GM12872 (cell line): ENCODE data around the gene MFSD11.
A peak's percentile ranks its signal among the peaks of the same experiment; 100 is the strongest.

ENCODE experiments used
- TF ChIP-seq, protein P1 (sequence below): IDR thresholded peaks from 3 replicates; pipeline ENCODE4 v1.5.1; 2011; ENCODE audit warnings: low read depth, mild to moderate bottlenecking, low read length, moderate library complexity; ENCODE audit not compliant: insufficient read depth

Gene MFSD11

GRCh38 chr17:76791053-76791980, 53.4 kb downstream of the MFSD11 start:
- TF ChIP-seq, protein P1, sequence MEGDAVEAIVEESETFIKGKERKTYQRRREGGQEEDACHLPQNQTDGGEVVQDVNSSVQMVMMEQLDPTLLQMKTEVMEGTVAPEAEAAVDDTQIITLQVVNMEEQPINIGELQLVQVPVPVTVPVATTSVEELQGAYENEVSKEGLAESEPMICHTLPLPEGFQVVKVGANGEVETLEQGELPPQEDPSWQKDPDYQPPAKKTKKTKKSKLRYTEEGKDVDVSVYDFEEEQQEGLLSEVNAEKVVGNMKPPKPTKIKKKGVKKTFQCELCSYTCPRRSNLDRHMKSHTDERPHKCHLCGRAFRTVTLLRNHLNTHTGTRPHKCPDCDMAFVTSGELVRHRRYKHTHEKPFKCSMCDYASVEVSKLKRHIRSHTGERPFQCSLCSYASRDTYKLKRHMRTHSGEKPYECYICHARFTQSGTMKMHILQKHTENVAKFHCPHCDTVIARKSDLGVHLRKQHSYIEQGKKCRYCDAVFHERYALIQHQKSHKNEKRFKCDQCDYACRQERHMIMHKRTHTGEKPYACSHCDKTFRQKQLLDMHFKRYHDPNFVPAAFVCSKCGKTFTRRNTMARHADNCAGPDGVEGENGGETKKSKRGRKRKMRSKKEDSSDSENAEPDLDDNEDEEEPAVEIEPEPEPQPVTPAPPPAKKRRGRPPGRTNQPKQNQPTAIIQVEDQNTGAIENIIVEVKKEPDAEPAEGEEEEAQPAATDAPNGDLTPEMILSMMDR, result no peak

- TF ChIP-seq, protein P1, result no peak
Measured at GRCh38 chr17:76792348-76792747, 54.4 kb downstream of the MFSD11 start.

- TF ChIP-seq, protein P1, result peak; percentile 60
Measured at GRCh38 chr17:76793775-76794174, 55.9 kb downstream of the MFSD11 start.

DNA sequence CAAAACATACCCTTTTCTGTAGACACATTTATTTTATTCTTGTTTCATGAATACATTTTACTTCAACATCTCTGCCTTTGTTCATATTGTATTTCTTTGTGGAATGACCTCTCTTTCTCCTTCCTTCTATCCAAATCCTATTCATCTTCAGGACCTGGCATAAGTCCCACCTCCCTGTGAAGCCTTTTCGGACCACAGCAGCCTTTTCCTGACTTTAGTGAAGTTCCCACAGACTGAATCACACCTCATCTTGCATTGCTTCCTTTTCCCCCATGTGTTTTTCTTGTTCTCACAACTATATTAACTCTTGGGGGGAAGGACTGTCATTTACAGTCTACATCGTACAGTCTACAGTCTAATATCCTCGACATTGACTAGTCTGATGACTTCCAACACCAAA, 58.2 kb downstream of the MFSD11 start:
- TF ChIP-seq, protein P1, result no peak

DNA sequence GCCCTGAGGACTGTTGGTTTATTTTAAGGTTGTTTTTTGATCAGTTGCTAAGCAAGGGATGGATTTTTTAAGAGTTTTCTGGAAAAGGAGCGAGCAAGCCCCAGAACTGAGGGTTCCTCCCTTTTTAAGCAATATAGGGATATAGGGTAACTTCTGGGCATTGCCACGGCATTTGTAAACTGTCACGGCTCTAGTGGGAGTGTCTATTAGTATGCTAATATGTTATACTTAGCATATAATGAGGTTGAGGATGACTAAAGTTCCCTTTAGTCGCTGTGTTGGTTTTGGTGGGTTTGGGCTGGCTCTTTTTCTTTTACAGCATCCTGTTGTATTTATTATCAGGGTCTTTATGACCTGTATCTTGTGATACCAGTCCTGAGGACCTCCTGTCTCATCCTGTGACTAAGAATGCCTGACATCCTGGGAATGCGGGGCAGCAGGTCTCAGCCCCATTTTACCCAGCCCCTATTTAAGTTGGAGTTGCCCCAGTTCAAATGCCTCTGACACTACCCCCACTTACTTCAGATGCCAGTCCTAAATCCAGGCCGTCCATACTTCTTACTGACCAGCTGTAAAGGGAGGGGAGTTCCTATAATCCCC, 59.4 kb downstream of the MFSD11 start:
- TF ChIP-seq, protein P1, result no peak

DNA sequence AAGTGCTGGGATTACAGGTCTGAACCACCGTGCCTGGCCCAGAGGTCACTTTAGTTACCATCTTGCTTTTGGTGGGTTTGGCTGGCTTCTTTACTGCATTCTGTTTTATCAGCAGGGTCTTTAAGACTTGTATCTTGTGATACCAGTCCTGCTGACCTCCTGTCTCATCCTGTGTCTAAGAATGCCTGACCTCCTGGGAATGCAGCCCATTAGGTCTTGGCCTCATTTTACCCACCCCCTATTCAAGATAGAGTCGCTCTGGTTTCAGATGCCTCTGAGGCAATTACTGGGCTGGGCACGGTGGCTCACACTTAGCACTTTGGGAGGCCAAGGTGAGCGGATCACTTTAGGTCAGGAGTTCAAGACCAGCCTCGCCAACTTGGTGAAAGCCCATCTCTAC, 63.8 kb downstream of the MFSD11 start:
- TF ChIP-seq, protein P1, result no peak

GRCh38 chr17:76805319-76805718, 67.4 kb downstream of the MFSD11 start:
- TF ChIP-seq, protein P1, result no peak
